Measurements from ENCODE around the gene FAM170B.

Gene FAM170B

DNA sequence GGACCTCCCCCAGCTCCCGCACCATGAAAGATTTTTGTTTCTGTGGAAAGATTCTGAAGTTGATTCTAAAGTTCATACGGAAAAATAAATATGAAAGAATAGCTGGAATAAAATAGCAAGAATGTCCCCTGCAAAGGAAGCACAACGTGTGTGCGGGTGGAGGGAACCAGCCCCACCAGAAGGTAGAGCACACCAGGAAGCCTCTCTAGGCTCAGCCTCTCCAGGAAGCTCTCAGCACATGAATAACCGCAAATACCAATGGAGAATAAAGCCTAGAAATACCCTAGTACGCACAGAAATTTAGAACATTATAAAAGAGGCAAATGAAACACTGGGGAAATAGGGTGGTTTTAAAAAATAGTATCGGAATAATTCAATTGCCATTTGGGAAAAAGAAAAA, 24.6 kb upstream of the FAM170B start:
- no peak overlapping the region for H3K4me3 ChIP-seq (ENCODE audit: low read depth, low read length)
- H3K9me3 ChIP-seq = no peaks in the 10 kb centered on the region
- H3K27me3 ChIP-seq = no peaks in the 10 kb centered on the region
- TF ChIP-seq CTCF (IDR thresholded peaks at IDR 0.05; ENCODE audit: low read depth, low read length) = no peak
- H3K4me1 ChIP-seq = no peaks in the 10 kb centered on the region
- H3K36me3 ChIP-seq = no peaks in the 10 kb centered on the region
- DNase-seq = no peak

DNA sequence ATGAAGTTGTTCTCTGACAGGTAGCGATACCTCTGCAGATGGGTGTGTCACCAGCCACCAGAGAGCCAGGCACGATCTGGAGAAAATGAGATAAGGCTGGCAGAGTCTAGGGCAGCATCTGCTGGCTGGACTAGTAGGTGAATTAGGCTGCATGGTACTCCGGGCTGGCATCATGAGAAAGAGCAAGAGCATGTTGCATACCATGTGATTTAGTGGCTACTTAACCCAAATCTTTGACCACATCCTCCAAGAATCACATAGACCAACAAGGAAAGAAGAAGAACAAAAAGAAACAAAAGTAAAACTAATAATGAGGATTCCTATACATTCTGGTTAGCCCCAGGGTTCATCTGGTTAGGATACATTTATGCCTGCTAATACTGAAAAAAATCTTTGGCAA, 23.4 kb upstream of the FAM170B start:
- no peaks in the 10 kb centered on the region for H3K27me3 ChIP-seq
- TF ChIP-seq CTCF (IDR thresholded peaks at IDR 0.05; ENCODE audit: low read depth, low read length) = no peak

GRCh38 chr10:49154641-49155040, 20.8 kb upstream of the FAM170B start:
- Histone ChIP-seq H3K9me3 (no peaks in the 10 kb centered on the region), H3K27me3 (no peaks in the 10 kb centered on the region), H3K4me1 (peaks cover 16% of the 10 kb centered on the region), H3K36me3 (no peaks in the 10 kb centered on the region), H3K4me3 (ENCODE audit: low read depth, low read length) (no peak overlapping the region)
- DNase-seq = no peak
- no peak for TF ChIP-seq CTCF (IDR thresholded peaks at IDR 0.05; ENCODE audit: low read depth, low read length)

More for the DNA sequence above, 23.4 kb upstream of the FAM170B start:
- 0 out of 2 replicates have a peak, but pooled peaks cover 3% of the 10 kb centered on the region for H3K4me1 ChIP-seq
- H3K36me3 ChIP-seq = no peaks in the 10 kb centered on the region
- H3K9me3 ChIP-seq = no peaks in the 10 kb centered on the region
- no peak overlapping the region for H3K4me3 ChIP-seq (ENCODE audit: low read depth, low read length)
- DNase-seq = no peak

- Histone ChIP-seq H3K27me3 (no peaks in the 10 kb centered on the region), H3K4me1 (peaks cover 16% of the 10 kb centered on the region), H3K4me3 (ENCODE audit: low read depth, low read length) (no peak overlapping the region), H3K9me3 (no peaks in the 10 kb centered on the region), H3K36me3 (no peaks in the 10 kb centered on the region)
- TF ChIP-seq CTCF (IDR thresholded peaks at IDR 0.05; ENCODE audit: low read depth, low read length) = no peak
- no peak for DNase-seq
Observed at GRCh38 chr10:49153971-49154370, 20.1 kb upstream of the FAM170B start.

GRCh38 chr10:49153115-49153514, 19.3 kb upstream of the FAM170B start:
- no peak for TF ChIP-seq CTCF (IDR thresholded peaks at IDR 0.05; ENCODE audit: low read depth, low read length)
- H3K36me3 ChIP-seq = no peaks in the 10 kb centered on the region
- H3K4me3 ChIP-seq (ENCODE audit: low read depth, low read length) = no peak overlapping the region
- no peaks in the 10 kb centered on the region for H3K9me3 ChIP-seq
- peaks cover 16% of the 10 kb centered on the region for H3K4me1 ChIP-seq
- no peaks in the 10 kb centered on the region for H3K27me3 ChIP-seq
- no peak for DNase-seq

- peaks cover 16% of the 10 kb centered on the region for H3K4me1 ChIP-seq
- H3K4me3 ChIP-seq (ENCODE audit: low read depth, low read length) = no peak overlapping the region
- H3K27me3 ChIP-seq = no peaks in the 10 kb centered on the region
- no peaks in the 10 kb centered on the region for H3K36me3 ChIP-seq
- DNase-seq = no peak
- TF ChIP-seq CTCF (IDR thresholded peaks at IDR 0.05; ENCODE audit: low read depth, low read length) = no peak
- H3K9me3 ChIP-seq = no peaks in the 10 kb centered on the region
Observed at GRCh38 chr10:49152663-49153062, 18.8 kb upstream of the FAM170B start.
